Stimulated activated CD8-positive, alpha-beta memory T cell treated with anti-CD3 and anti-CD28 coated beads, Interleukin-12 subunit alpha, Interleukin-12 subunit beta, amount 100 ng/mL, for 24 hours (primary cell): ENCODE measurements around the gene ARRDC1.
"Not testable (repeated sequence)": the region's sequence is repeated elsewhere in the genome, so short reads cannot be mapped to it uniquely, and the experiment has no call there.

Source experiments
- DNase-seq: peaks from one replicate; pipeline ENCODE4 v3.0.0-alpha.2; 2020; ENCODE audit errors: extremely low read depth

Gene ARRDC1

DNA sequence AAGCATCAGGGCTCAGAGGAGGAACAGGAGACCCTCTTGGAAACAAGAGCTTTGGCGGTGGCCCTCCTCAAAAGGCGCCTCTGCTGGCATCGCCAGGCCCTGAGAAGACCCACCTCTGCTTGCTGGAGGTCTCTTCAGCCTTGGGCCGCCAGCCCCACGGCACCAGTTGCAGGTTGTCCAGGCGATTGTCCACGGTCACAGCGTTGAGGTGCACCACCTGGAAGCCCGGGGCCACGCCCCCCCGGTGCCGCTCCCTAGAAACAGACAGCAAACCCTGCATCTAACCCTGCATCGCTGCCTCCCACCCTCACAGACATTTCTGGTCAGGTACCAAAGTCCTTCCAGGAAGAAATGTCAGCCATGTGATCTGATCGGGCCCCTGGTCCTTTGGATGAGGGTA lies 18.6 kb upstream of the ARRDC1 start:
- no peak for DNase-seq

DNA sequence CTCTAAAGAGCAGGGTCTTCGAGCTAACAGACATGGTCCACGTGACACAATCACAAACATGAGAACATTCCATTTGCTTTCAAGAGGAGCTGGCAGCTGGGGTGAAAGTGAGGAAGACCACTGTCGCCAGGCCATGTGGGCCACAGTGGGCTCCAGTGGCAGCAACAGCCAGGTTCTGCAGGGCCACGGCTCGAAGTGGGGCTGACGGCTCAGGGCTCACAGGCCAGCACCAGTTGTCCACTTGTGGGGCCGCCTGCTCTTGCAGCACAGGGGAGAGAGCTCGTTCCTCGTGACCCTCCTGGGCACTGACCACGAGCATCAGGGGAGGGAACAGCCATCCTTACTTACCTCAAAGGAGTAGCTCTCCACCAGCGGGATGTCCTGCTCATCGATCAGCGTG lies 17.2 kb upstream of the ARRDC1 start:
- no peak for DNase-seq

DNA sequence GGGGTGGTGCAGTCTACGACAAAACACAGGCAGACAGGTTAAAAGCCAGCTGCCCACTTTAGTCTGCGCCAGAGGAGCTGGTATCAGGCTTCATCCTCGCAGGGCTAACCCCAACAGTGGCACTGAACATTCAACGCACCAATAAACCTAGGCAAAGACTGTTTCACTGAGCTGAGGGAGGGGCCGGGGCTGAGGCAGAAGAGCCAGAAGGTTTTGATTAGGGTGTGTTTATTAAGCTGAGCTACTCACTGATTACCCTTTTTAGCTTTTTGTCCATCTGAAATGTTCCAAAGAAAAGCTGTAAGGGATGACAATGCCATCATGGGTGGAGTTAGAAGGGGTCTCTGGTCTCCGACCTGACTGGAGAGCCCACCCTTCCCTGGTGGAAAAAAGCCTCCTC lies 16.6 kb upstream of the ARRDC1 start:
- DNase-seq: no peak

DNA sequence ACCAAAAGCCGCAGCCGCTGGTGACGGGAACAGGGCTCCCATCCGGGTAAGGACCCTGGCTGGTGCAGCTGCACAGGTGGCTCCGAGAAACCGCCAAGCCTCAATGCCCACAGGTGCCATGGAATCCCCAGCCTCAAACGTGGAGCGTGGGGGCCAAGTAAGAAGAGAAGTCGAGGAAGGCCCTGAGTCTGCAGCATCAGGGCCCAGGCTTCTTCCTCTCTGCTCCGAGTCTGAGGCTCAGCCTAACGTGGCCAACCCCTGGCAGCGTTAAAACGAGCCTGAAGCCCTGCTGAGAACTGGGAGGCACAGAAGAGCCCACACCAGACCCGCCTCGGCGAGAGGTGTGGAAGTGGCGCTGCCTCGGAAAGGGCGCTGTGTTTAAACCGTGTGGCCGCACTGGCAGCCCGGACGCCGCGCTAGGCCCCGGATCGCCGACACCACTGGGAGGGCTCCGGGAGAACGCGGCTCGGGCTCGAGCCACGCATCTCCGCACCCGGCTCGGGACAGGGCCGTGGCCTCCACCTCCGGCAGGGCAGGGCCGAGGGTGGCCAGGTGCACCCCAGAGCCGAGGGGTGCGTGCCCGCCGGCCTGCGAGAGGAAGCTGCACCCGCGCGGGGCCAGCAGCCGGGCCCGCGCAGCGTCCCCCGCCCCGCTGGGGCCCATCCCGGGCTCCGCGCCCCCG lies 15.9 kb upstream of the ARRDC1 start:
- DNase-seq: no peak

DNA sequence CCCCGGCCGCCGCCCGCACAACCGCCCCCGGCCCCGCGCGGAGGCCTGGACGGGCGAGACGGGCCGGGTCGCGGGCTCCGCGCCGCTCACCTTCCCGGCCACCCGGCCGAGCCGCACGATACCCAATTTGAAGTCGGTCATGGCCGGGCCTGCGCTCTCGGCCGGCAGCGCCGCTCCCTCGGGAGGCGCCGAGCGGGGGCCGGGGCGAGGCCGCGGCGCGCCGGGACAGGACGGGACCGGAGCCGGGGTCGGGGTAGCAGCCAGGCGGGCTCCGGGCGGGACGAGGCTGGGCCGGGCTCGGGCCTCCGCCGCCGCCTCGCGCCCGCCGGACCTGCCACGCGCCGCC lies 15.4 kb upstream of the ARRDC1 start:
- no peak for DNase-seq

DNA sequence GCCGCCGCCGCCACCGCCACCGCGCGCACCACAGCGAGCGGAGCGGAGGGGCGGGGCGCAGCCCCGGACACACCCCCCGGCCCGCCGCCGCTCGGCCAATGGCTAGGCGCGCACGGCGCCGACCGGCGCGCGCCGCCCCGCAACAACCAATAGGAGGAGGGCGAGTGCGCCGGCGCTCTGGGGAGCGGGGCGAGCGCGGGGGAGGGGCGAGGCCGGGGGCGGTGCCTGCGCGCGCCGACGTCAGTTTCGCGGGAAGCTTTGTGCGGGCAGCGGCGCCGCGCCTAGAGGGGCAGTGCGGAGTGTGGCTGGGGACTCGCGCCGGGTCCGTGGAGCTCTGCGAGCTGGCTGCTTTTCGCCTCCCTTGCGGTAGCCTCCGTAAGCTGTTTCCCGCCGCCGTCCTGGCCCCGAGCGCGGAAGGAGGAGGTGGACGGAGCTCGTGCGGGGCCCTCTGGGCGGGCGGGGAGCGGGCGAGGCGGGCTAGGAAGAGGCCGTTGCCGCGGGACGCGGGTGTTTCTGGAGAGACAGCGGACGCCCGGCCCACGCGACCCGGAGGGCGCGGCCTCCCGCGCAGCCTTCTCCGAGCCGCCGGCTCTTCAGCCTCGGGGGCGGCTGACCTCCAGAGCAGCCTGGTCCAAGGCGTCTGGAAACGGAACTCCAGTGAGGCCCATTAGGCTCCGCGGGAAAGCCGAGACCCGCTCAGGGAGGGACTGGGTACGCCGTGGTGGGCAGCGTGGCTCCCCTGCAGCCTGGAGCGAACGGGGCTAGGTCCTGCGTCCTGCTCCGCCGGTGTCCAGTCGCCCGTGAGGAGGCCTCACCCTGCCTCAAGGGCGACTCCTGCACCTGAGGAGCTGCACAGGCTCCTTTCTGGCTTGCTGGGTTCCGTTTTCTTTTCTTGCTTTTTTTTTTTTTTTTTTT lies 14.8 kb upstream of the ARRDC1 start, which contains the start of gene ZMYND19:
TSS of gene ZMYND19 (minus strand) at position 44 of the 915 bp plus-strand sequence. CDS start 249 bp downstream, outside the sequence.
- DNase-seq: peak; percentile 71

DNA sequence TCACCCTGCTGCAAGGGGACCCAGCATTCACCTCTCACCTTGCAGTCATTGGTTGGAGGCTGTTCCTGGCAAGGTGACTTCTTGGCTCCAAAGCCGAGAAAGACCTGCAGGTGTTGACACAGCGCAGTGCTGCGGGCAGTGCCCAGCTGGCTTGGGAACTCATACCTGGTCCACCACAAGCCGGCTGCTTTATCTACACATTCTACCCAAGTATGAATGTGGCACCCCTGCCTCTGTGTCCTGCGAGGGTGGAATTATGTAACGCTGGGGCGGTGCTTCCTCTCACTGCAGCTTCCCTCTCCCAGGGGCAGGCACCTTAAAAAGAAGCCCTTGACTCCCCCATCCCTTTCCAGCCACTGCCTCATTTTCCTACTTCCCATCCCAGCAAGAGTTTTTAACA lies 12.7 kb upstream of the ARRDC1 start:
- no peak for DNase-seq

DNA sequence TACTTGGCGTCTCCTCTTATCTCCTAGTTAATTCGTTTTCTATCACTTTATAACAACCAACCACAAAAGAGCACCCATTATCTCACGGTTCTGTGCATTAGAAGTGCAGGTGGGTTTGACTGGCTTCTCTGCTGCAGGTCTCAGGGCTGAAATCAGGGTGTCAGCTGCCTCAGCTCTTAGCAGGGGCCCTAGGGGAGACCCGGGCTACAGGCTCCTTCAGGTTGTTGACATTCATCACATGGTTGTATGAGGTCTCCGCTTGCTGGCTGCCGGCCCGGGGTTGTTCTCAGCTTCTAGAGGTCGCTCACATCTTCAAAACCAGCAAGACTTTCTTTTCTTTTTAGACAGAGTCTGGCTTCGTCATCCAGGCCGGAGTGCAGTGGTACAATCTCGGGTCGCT lies 12.3 kb upstream of the ARRDC1 start:
- DNase-seq: no peak

DNA sequence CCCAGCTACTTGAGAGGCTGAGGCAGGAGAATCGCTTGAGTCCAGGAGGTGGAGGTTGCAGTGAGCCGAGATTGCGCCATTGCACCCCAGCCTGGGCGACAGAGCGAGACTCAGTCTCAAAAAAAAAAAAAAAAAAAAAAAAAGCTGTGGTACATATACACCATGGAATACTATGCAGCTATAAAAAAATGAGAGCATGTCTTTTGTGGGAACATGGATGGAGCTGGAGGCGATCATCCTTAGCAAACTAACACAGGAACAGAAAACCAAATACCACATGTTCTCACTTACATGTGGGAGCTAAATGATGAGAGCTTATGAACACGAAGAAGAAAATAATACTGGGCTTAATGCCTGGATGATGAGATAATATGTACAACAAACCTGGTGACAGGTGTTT lies 8.9 kb upstream of the ARRDC1 start:
- DNase-seq: not testable (repeated sequence)

DNA sequence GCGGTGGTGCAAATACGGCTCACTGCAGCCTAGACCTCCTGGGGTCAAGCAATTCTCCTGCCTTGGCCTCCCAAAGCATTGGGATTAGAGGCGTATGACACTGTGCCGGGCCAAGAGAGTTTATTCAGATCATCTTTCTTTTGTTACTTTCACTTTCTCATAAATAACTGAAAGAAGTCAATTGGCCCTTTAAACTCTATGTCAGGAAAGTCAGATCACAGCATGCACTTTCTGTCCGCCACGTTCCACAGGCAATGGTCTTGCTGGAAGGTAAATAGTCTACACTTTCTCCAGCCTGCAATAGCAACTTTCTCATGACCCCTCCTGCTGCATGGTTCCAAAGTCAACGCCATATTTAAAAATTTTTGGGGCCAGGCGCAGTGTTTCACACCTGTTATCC lies 6.5 kb upstream of the ARRDC1 start:
- DNase-seq: no peak

DNA sequence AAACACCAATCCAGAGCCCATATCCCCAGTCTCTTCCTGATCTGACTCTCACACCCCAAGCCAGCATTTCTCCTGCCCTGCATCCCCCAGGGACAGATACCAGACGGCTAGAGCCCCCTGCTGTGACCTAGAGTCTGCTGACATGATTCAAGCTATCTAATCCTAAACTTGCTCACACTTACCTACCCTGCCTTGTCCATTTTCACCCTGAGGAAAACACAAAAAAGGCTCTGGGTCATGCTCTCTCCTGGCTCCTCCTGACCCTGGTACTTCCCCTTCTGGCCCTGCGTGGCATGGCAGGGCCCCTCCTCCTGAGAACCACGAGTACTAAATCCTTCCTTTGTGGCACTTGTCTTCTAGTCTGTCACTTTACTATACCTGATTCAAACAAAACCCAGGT lies 2.8 kb upstream of the ARRDC1 start:
- DNase-seq: no peak

DNA sequence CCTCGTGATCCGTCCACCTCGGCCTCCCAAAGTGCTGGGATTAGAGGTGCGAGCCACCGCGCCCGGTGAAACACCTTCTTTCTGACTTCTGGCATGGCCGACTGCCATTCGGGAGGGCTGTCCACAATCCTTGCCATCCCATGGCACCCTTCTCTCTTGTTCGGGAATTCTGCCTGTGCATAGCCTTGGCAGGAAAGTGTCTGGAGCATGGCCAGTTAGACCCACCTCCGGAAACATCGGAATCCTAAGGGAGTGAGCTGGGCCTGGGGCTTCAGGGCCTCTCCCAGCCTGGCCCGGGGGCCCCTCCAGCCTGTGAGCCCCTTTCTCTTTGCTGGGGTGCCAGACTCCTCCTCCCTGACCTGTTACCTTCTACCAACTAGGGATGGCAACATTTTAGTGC lies 1.6 kb upstream of the ARRDC1 start:
- no peak for DNase-seq

DNA sequence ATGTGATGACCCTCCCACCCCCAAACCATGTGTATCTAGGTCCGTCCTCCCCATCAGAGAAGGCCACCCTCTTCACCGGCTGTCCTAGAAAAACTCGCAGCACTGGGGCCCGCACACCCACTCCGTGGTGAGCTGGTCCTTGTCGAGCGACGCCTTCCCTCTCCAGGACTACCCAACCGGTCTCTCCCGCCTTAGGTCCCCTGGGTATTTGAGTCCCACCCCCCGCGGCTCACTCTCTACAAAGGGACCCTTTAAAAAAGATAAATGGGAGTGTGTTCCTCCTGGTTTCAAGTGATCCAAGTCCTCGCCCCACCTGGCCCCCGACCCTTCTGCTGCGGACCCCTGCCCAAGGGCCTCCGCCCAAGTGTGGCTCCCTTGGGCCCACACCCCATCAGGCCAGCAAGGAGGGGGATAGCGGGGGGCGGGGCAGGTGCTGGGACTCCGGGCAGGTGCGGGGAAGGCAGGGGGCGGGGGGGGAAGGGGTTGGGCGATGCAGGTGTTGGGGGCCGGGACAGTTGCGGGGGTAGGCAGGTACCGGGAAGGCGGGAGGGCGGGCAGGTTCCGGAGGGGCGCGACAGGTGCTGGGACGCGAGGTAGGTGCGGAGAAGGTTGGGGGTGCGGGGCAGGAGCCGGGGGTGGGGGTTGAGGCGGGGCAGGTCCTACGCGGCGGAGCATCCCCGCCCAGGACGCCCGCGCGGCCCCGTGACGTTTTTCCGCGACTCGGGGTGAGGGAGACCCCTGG lies 970 bp upstream of the ARRDC1 start:
- DNase-seq: no peak

DNA sequence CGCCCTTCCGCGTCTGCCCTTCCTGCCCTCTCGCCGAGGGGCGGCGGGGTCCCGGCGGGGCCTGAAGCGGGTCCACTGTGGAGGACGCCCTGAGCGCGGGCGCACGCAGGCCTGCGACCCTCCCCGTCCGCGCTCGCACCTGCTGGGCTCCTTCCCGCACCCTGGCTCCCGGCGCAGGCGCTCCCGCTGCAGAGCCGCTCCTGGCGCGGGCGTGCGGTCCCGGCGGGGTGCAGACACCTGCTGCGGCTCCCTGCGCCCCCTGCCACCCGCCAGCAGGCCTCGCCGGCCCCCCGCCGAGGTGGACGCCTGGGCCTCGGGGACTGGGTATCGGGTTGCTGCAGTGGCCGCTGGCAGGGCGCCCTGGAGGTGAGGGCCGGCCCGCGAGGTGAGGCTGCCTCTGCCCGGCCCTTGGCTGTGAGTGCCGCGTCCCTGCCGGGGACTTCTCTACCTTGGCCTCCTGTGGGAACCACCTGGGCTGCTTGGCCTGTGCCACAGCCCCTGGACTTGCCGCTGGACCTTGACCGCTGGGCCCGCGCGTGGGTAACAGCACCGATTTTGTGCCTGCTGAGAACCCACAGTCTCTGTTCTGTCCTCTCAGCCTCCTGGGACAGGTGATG lies 627 bp downstream of the ARRDC1 start:
- no peak for DNase-seq

DNA sequence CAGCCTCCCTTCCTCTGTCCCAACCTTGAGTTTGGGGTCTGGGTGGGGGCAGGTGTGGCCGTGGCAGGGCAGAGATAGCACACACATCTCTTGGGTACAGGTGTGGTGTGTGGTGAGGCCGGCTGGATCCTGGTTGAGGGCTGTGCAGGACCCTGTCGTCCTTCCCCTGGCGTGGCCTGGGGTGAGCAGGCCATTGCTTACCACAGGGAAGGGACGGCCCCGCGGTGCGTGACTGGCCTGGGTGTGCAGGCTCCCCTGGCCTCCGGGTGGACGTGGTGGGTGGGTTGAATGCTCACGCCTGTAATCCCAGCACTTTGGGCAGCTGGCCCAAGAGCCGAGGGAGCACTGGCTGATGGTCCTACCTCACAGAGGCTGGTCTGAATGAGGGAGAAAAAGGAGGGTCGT lies 1.2 kb downstream of the ARRDC1 start:
- DNase-seq: no peak

DNA sequence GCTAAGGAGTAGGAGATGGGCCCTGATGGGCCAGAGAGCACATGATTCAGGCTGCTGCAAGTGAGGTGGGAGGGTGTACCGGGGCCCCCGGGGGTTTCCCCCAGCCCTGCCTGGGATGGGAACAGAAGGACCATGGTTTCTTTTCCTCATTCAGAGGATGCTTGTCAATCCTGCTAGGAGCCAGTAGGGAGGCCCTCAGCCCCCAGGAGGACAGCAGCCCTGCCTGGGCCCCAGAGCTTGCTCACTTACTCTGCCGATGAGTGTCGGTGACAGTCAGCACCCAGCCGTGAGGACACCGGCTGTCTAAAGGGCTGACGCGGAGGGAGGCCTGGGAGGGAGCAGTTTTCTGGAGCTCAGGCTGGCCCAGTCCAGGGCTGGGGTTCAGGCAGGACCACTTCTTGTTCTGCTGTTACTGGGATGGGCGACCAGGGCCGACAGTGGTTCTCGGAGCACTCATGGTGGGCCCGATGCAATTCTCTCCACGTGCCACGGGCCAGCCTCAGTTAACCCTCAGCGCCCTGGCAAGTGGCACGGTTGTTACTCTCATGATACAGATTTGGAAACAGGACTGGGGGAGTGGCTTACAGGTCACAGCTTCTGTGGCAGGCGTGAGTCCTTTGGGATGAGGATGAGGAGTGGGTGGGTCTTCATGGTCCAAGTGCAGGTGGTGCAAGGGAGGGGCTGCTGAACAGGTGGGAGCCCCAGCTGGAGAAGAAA lies 1.8 kb downstream of the ARRDC1 start:
- no peak for DNase-seq

DNA sequence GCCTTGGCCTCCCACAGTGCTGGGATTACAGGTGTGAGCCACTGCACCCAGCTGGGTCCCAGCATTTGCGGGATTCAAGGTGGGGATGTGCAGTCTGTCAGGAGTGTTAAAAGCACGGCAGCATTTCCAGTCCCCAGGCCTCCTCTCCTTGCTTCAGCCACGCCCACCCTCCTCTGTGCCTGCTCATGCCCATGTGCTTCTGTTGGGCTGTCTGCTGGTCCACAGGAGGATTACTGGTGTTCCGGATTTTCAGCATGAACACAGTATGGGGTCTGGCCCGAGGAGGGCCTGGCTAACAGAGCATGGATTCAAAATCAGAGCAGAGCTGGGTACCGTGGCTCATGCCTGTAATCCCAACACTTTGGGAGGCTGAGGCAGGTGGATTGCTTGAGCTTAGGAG lies 5.5 kb downstream of the ARRDC1 start:
- DNase-seq: no peak

DNA sequence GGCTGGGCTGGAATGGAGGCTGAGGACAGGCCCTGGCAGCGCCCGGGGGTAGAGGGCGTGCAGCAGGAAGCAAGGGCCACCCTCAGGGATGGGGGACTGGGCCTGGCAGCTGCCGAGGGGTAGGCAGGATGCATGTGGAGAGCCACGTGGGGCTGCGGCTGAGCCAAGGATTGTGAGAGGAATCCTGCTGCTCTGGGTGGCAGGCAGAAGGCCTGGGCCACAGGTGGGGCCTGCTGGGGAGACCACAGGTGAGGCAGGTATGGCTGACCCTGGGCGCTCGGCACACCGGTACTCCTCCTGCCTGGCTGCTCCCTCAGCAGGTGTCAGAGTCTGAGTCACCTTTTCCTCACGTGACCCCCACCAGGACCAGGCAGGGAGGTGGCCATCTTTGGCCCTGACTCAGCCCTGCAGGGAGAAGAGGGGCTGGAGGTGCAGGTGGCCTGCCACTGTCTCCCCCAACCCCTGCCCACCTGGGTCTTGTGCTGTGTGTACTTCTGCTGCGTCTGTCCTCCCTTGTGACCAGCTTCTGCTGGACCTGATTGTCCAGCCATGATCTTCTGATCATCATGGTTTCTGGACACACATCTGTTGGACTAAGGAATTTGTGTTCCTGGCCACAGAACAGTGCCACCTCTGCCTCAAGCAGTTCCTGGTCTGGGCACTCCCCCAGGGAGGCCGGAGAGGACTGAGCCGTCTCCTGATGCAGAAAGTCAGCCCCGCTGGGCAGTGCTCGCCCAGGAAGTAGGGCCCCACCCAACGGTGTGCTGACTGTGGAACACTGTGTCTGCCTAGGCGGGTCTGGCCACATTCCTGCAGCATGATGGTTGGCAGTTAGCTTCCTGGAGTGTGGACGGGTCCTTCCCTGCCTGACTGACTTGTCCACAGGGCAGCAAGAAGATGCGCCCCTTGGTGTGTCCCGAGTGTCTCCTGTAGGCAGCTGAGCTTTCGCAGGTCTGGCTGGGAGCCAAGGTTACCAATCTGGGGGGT lies 6.4 kb downstream of the ARRDC1 start:
- no peak for DNase-seq

DNA sequence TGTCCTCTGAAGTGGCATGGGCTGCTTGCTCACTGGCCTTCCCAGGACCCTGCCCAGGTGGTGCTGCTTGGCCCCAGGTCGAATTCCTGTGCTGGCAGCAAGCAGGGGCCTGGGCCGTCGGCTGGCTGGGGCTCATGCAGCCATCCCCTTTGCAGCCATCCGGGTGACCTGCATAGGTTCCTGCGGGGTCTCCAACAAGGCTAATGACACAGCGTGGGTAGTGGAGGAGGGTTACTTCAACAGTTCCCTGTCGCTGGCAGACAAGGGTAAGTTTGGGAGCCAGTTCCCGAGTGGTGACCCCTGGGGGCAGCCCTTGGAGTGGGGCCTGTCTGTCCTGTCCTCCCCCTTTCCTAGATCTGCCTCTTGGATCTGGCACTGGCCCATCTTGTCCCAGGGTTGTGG lies 7.3 kb downstream of the ARRDC1 start:
- no peak for DNase-seq

DNA sequence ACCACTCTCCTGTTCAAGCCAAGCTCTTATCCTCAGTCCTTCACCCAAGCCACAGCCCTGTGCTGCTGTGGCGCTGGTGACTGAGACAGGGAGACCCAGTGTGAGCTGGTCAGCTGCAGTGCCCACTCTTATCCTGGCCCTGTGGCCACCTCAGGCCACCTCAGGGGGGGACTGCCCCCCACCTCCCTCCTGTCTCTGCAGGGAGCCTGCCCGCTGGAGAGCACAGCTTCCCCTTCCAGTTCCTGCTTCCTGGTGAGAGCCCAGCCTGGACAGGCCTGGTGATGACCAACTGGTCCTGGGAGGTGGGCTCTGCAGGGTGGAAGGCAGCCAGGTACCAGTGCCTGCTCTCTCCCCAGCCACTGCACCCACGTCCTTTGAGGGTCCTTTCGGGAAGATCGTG lies 7.8 kb downstream of the ARRDC1 start:
- no peak for DNase-seq
